IMR-90 (cell line): ENCODE measurements around the gene TNNI3K. TPM values are rescaled to one million over a fixed set of nuclear protein-coding genes. Genes with fewer than 3 reads are reported as not detected.

ENCODE experiments used
- ATAC-seq: fragments of 200-7000 bp; cut with Tn5 transposase; 2 replicates; pipeline ENCODE4 v1.9.1; 2020; ENCODE audit warnings: low read depth, mild to moderate bottlenecking, moderate library complexity
- BruUV-seq: library from RNA; stranded (reverse); fragments of 400-500 nt; replicated peaks from 2 replicates; lab custom pipeline; 2021; lab: Mats Ljungman, UMichigan
- CTCF ChIA-PET: fragments of 300-600 bp; formaldehyde crosslinking; extraction: SDS; loops from one replicate; lab custom pipeline; 2021; ENCODE audit warnings: antibody characterized with exemption; lab: Yijun Ruan, JAX
- POLR2A ChIA-PET: fragments of 300-600 bp; sonication (Branson Sonifier 250); formaldehyde crosslinking; loops from one replicate; lab custom pipeline; 2022; ENCODE audit warnings: antibody characterized with exemption; ENCODE audit not compliant: unreplicated experiment; lab: Charles Lee
- DNase-seq: peaks from one replicate; pipeline ENCODE4 v3.0.0; 2013
- H2AFZ ChIP-seq: replicated peaks from 2 replicates; pipeline ENCODE3; 2013; ENCODE audit warnings: low read length, mild to moderate bottlenecking; ENCODE audit not compliant: poor library complexity
- H2AK5ac ChIP-seq: 2 replicates; pipeline ENCODE4 v1.6.1; 2013; ENCODE audit warnings: low read depth, low read length, inconsistent platforms
- H2AK9ac ChIP-seq: replicated peaks from 2 replicates; pipeline ENCODE3; 2013; ENCODE audit warnings: mild to moderate bottlenecking, low read depth, low read length, moderate library complexity; ENCODE audit not compliant: poor library complexity
- H2BK120ac ChIP-seq: 2 replicates; pipeline ENCODE4 v1.6.1; 2013; ENCODE audit warnings: low read depth, low read length, inconsistent platforms
- H2BK15ac ChIP-seq: 3 replicates; pipeline ENCODE4 v1.6.1; 2013; ENCODE audit warnings: low read depth, low read length, inconsistent platforms
- H2BK20ac ChIP-seq: 2 replicates; pipeline ENCODE4 v1.6.1; 2013; ENCODE audit warnings: low read depth, mild to moderate bottlenecking, inconsistent platforms, low read length, moderate library complexity
- H2BK5ac ChIP-seq: 2 replicates; pipeline ENCODE4 v1.6.1; 2013; ENCODE audit warnings: mild to moderate bottlenecking, low read depth, low read length, inconsistent platforms; ENCODE audit not compliant: poor library complexity, severe bottlenecking
- H3K14ac ChIP-seq: replicated peaks from 2 replicates; pipeline ENCODE4 v1.6.1; 2013; ENCODE audit warnings: low read depth, low read length, inconsistent platforms
- H3K18ac ChIP-seq: 2 replicates; pipeline ENCODE4 v1.6.1; 2013; ENCODE audit warnings: low read depth, low read length, control low read depth
- H3K23ac ChIP-seq: 2 replicates; pipeline ENCODE4 v1.6.1; 2013; ENCODE audit warnings: low read depth, low read length, inconsistent platforms
- H3K27ac ChIP-seq: 2 replicates; pipeline ENCODE4 v1.5.1; 2013; ENCODE audit warnings: mild to moderate bottlenecking, control low read depth, low read length; ENCODE audit not compliant: insufficient read depth
- H3K27me3 ChIP-seq: 2 replicates; pipeline ENCODE4 v1.6.1; 2013; ENCODE audit warnings: low read length; ENCODE audit not compliant: control insufficient read depth, insufficient read depth
- H3K36me3 ChIP-seq: 2 replicates; pipeline ENCODE4 v1.6.1; 2013; ENCODE audit warnings: low read length, mixed read lengths; ENCODE audit not compliant: control insufficient read depth, insufficient read depth
- H3K4ac ChIP-seq: 2 replicates; pipeline ENCODE4 v1.6.1; 2013; ENCODE audit warnings: low read depth, low read length, inconsistent platforms
- H3K4me1 ChIP-seq: 2 replicates; pipeline ENCODE4 v1.6.1; 2013; ENCODE audit warnings: low read length, mixed read lengths; ENCODE audit not compliant: control insufficient read depth, insufficient read depth
- H3K4me2 ChIP-seq: 2 replicates; pipeline ENCODE4 v1.6.1; 2013; ENCODE audit warnings: low read depth, mild to moderate bottlenecking, control low read depth, low read length, moderate library complexity
- H3K4me3 ChIP-seq: 2 replicates; pipeline ENCODE4 v1.5.1; 2013; ENCODE audit warnings: low read depth, mild to moderate bottlenecking, control low read depth, low read length, moderate library complexity; ENCODE audit not compliant: insufficient read depth
- H3K56ac ChIP-seq: 2 replicates; pipeline ENCODE4 v1.6.1; 2013; ENCODE audit warnings: low read length, inconsistent platforms; ENCODE audit not compliant: insufficient read depth; ENCODE audit errors: extremely low read depth
- H3K79me1 ChIP-seq, 2 experiments: 2 replicates each; pipeline ENCODE4 v1.6.1; 2013; ENCODE audit warnings: low read length in 2 of 2, inconsistent platforms in 1 of 2, low read depth in 1 of 2
- H3K9ac ChIP-seq: 2 replicates; pipeline ENCODE4 v1.6.1; 2013; ENCODE audit warnings: low read depth, low read length, control low read depth
- H3K9me1 ChIP-seq: 2 replicates; pipeline ENCODE4 v1.6.1; 2013; ENCODE audit warnings: low read length, inconsistent platforms; ENCODE audit not compliant: insufficient read depth
- H3K9me3 ChIP-seq: 2 replicates; pipeline ENCODE4 v1.6.1; 2013; ENCODE audit warnings: low read length; ENCODE audit not compliant: control insufficient read depth, insufficient read depth
- H4K20me1 ChIP-seq: 2 replicates; pipeline ENCODE4 v1.6.1; 2013; ENCODE audit warnings: low read length, inconsistent platforms; ENCODE audit not compliant: insufficient read depth
- H4K5ac ChIP-seq: 2 replicates; pipeline ENCODE4 v1.6.1; 2013; ENCODE audit warnings: mild to moderate bottlenecking, low read depth, low read length, control low read depth
- H4K8ac ChIP-seq, 2 experiments: 2 replicates each; pipeline ENCODE4 v1.6.1; 2013; ENCODE audit warnings: low read depth in 2 of 2, low read length in 2 of 2, control low read depth in 1 of 2, inconsistent platforms in 1 of 2
- H4K91ac ChIP-seq: 2 replicates; pipeline ENCODE4 v1.6.1; 2013; ENCODE audit warnings: low read depth, low read length, inconsistent platforms; ENCODE audit not compliant: insufficient read depth
- BHLHE40 ChIP-seq: fragments of 150-350 bp; IDR thresholded peaks from 2 replicates; pipeline ENCODE4 v1.6.1; 2016; ENCODE audit warnings: mild to moderate bottlenecking, low read depth, low read length
- CEBPB ChIP-seq: IDR thresholded peaks from 2 replicates; pipeline ENCODE4 v1.6.1; 2012; ENCODE audit warnings: low read depth, low read length, improper control_type of control experiment
- CHD1 ChIP-seq: IDR thresholded peaks from 2 replicates; pipeline ENCODE4 v1.6.1; 2012; ENCODE audit warnings: low read depth, low read length, improper control_type of control experiment
- FOS ChIP-seq: fragments of 150-350 bp; IDR thresholded peaks from 2 replicates; pipeline ENCODE4 v1.6.1; 2016; ENCODE audit warnings: low read depth, low read length
- MAFK ChIP-seq: IDR thresholded peaks from 2 replicates; pipeline ENCODE4 v1.6.1; 2012; ENCODE audit warnings: low read depth, low read length, improper control_type of control experiment
- MAZ ChIP-seq: IDR thresholded peaks from 2 replicates; pipeline ENCODE4 v1.6.1; 2012; ENCODE audit warnings: low read depth, mild to moderate bottlenecking, low read length, improper control_type of control experiment, moderate library complexity, borderline replicate concordance
- MXI1 ChIP-seq: IDR thresholded peaks from 2 replicates; pipeline ENCODE4 v1.6.1; 2012; ENCODE audit warnings: low read depth, mild to moderate bottlenecking, low read length, moderate library complexity, borderline replicate concordance
- NFE2L2 ChIP-seq: fragments of 150-350 bp; IDR thresholded peaks from 2 replicates; pipeline ENCODE4 v1.6.1; 2016; ENCODE audit warnings: low read depth, mild to moderate bottlenecking, low read length
- POLR2A ChIP-seq: IDR thresholded peaks from 2 replicates; pipeline ENCODE4 v1.6.1; 2012; ENCODE audit warnings: mild to moderate bottlenecking, low read depth, low read length
- RCOR1 ChIP-seq: IDR thresholded peaks from 2 replicates; pipeline ENCODE4 v1.6.1; 2012; ENCODE audit warnings: mild to moderate bottlenecking, low read length, improper control_type of control experiment; ENCODE audit not compliant: insufficient replicate concordance
- RFX5 ChIP-seq: IDR thresholded peaks from 2 replicates; pipeline ENCODE4 v1.8.0; 2012; ENCODE audit warnings: low read depth, mild to moderate bottlenecking, low read length, moderate library complexity
- USF2 ChIP-seq: fragments of 150-350 bp; IDR thresholded peaks from 2 replicates; pipeline ENCODE4 v1.6.1; 2017; ENCODE audit warnings: mild to moderate bottlenecking, antibody characterized with exemption, low read length, low read depth
- WGBS, 2 experiments: methylation state at CpG; one replicate each; pipeline versions ENCODE4 v1.1.5 to v1.1.7; 2013; ENCODE audit warnings: missing lambda C conversion rate in 2 of 2; ENCODE audit not compliant: insufficient read length in 1 of 2; ENCODE audit errors: extremely low coverage in 2 of 2; 5-methylcytosine and 5-hydroxymethylcytosine counted together
- dilution Hi-C: fragments of 300-500 bp; cut with HindIII; formaldehyde crosslinking; loops from one replicate; pipeline ENCODE4 v1.14.3; 2018; ENCODE audit warnings: low sequenced_read_pairs; ENCODE audit not compliant: unreplicated experiment
- in situ Hi-C: fragments of 300-500 bp; cut with MboI; formaldehyde crosslinking; loops from 3 replicates; pipeline ENCODE4 v1.14.3; 2019; ENCODE audit warnings: low sequenced_read_pairs, inconsistent platforms, mixed read lengths
- intact Hi-C: fragments of 100-400 bp; cut with micrococcal nuclease; formaldehyde crosslinking; loops from 2 replicates; pipeline ENCODE4 v1.10.0; 2022
- polyA plus RNA-seq, 3 experiments: library from polyadenylated mRNA; depleted of rRNA; stranded (reverse); fragments of >200 nt; gene quantifications; 2 replicates each; pipeline ENCODE4 v1.2.3, GENCODE V29; 2012; ENCODE audit warnings: low replicate concordance in 1 of 3
- total RNA-seq: library from RNA; depleted of rRNA; stranded (reverse); fragments of >200 nt; gene quantifications from 2 replicates; pipeline ENCODE4 v1.2.3, GENCODE V29; 2012
- TF ChIP-seq, protein P1 (sequence below): fragments of 150-350 bp; IDR thresholded peaks from 2 replicates; pipeline ENCODE4 v1.6.1; 2016; ENCODE audit warnings: low read depth, mild to moderate bottlenecking, low read length, moderate library complexity, borderline replicate concordance

The TNNI3K gene
- total and polyA plus RNA-seq, 2 of the 4 experiments (the other 2 are of a cell fraction), result 0.90 to 1.3 TPM

DNA sequence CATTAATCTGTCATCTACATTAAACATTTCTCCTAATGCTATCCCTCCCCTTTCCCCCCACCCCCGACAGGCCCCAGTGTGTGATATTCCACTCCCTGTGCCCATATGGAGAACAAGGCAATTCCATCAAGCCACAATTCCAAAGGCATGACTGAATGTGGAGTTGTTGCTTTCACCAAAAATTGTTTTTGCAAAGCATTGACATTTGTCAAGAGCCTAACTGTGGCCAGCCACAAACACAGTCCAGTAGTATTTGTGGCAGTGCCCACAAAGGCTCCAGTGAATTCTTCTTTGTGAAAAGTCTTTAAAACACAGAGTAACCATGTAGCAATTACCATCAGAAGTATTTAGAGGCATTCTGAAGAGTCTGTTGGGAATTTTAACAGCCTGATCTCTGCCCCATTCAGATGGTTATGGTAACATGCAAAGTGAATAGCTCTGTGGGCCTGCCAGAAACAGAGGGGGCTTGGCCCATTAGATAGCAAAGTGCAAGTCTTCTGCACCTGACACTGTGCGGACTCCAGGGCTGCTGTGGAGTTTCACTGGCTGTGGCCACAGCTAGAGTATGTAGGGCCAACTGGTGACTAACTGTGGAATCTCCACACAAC is 288.8 kb downstream of the TNNI3K start:
- H4K91ac ChIP-seq, result no peak overlapping the region
- no peaks in the 10 kb centered on the region for H3K27me3 ChIP-seq
- no peak overlapping the region for H4K8ac ChIP-seq
- no peak overlapping the region for H3K56ac ChIP-seq
- H2AK5ac ChIP-seq, result no peak overlapping the region
- H2BK20ac ChIP-seq, result no peak overlapping the region
- no peak overlapping the region for H3K4me3 ChIP-seq
- H3K4me2 ChIP-seq, result no peak overlapping the region
- no peak overlapping the region for H4K5ac ChIP-seq
- WGBS, 2 experiments, result no CpG with 5 or more reads among the region's 2 CpGs
- CTCF ChIA-PET, result no interaction called here
- no peak overlapping the region for H2BK120ac ChIP-seq
- intact Hi-C loops (no loop called here), dilution Hi-C loops (no loop called here), in situ Hi-C loops (no loop called here)
- POLR2A ChIA-PET, result no interaction called here
- H3K36me3 ChIP-seq, result no peaks in the 10 kb centered on the region
- H3K14ac ChIP-seq, result no peak overlapping the region
- no peak overlapping the region for H2BK15ac ChIP-seq
- H3K9me3 ChIP-seq, result no peaks in the 10 kb centered on the region; the same call in 1 of the 2 replicates
- H2AK9ac ChIP-seq, result no peak overlapping the region
- ATAC-seq (no peak), DNase-seq (no peak)
- H3K18ac ChIP-seq, result no peak overlapping the region
- no TSS peak for BruUV-seq
- no peak overlapping the region for H2AFZ ChIP-seq
- no peaks in the 10 kb centered on the region for H4K20me1 ChIP-seq
- no peaks in the 10 kb centered on the region for H3K9me1 ChIP-seq
- no peak overlapping the region for H3K27ac ChIP-seq
- H2BK5ac ChIP-seq, result no peak overlapping the region
- H3K9ac ChIP-seq, result no peak overlapping the region
- H3K79me1 ChIP-seq, result no peaks in the 10 kb centered on the region
- no peak overlapping the region for H3K23ac ChIP-seq
- H3K4ac ChIP-seq, result no peak overlapping the region
- H3K4me1 ChIP-seq, result no peaks in the 10 kb centered on the region
- TF ChIP-seq, protein P1, sequence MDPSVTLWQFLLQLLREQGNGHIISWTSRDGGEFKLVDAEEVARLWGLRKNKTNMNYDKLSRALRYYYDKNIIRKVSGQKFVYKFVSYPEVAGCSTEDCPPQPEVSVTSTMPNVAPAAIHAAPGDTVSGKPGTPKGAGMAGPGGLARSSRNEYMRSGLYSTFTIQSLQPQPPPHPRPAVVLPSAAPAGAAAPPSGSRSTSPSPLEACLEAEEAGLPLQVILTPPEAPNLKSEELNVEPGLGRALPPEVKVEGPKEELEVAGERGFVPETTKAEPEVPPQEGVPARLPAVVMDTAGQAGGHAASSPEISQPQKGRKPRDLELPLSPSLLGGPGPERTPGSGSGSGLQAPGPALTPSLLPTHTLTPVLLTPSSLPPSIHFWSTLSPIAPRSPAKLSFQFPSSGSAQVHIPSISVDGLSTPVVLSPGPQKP, result no peak
- TF ChIP-seq RCOR1, result no peak
- TF ChIP-seq USF2, result no peak
- TF ChIP-seq MAFK, result no peak
- no peak for TF ChIP-seq POLR2A
- TF ChIP-seq NFE2L2, result no peak
- TF ChIP-seq FOS, result no peak
- TF ChIP-seq RFX5, result no peak
- TF ChIP-seq CEBPB, result no peak
- no peak for TF ChIP-seq BHLHE40
- TF ChIP-seq MAZ, result no peak
- TF ChIP-seq CHD1, result no peak
- no peak for TF ChIP-seq MXI1
